Activated naive CD8-positive, alpha-beta T cell treated with anti-CD3 and anti-CD28 coated beads, Interleukin-2, amount 50 U/mL, for 24 hours (primary cell): ENCODE data around the gene DIO1.
A peak's percentile ranks its signal among the peaks of the same experiment; 100 is the strongest.

Source experiments
- ATAC-seq: fragments of 150-1000 bp; cut with Tn5 transposase; one replicate; pipeline ENCODE4 v1.10.0; 2021
- DNase-seq: peaks from one replicate; pipeline ENCODE4 v3.0.0; 2021
- H3K27ac Mint-ChIP-seq: one replicate; pipeline ENCODE4 v1.8.0; 2021; ENCODE audit warnings: mild to moderate bottlenecking, mixed read lengths
- H3K27me3 Mint-ChIP-seq: one replicate; pipeline ENCODE4 v1.8.0; 2021; ENCODE audit warnings: mixed read lengths
- H3K36me3 Mint-ChIP-seq: one replicate; pipeline ENCODE4 v1.8.0; 2021; ENCODE audit warnings: low read depth, mixed read lengths
- H3K4me1 Mint-ChIP-seq: one replicate; pipeline ENCODE4 v1.8.0; 2021; ENCODE audit warnings: mixed read lengths
- H3K4me3 Mint-ChIP-seq: one replicate; pipeline ENCODE4 v1.8.0; 2021; ENCODE audit warnings: mild to moderate bottlenecking, moderate library complexity, mixed read lengths
- H3K9me3 Mint-ChIP-seq: one replicate; pipeline ENCODE4 v1.8.0; 2021; ENCODE audit warnings: mixed read lengths

Gene DIO1

DNA sequence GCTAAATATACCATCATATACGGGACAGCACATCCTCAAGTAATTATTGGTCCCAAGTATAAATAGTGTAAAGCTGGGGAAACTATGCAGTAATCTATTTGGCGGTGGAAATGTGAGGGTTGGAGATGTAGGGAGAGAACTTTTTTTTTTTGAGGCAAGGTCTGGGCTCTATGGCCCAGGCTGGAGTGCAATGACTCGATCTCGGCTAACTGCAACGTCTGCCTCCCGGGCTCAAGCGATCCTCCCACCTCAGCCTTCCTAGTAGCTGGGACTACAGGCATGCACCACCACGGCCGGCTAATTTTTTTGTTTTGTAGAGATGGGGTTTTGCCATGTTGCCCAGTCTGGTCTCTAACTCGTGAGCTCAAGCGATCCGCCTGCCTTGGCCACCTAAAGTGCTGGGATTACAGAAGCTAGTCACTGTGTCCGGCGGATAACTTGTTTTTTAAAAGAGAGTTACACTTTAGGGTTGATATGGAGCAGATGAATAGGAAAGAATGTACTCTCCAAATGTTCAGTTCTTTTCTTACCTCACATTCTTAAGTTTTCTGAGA, 49.6 kb downstream of the DIO1 start:
- Mint-ChIP-seq H3K27ac (peak overlapping the region; percentile 52), H3K9me3 (no peaks in the 10 kb centered on the region), H3K36me3 (peaks cover 14% of the 10 kb centered on the region), H3K4me3 (peak overlapping the region; percentile 98), H3K27me3 (no peaks in the 10 kb centered on the region), H3K4me1 (peaks cover 50% of the 10 kb centered on the region)
- DNase-seq = no peak
- no peak for ATAC-seq

GRCh38 chr1:53944469-53945182, 50.6 kb downstream of the DIO1 start:
- peaks cover 48% of the 10 kb centered on the region for H3K4me1 Mint-ChIP-seq
- peak overlapping the region; percentile 94 for H3K27ac Mint-ChIP-seq
- no peaks in the 10 kb centered on the region for H3K27me3 Mint-ChIP-seq
- DNase-seq = peak; percentile 13
- no peaks in the 10 kb centered on the region for H3K9me3 Mint-ChIP-seq
- no peak for ATAC-seq
- H3K36me3 Mint-ChIP-seq = peaks cover 10% of the 10 kb centered on the region
- peak overlapping the region; percentile 98 for H3K4me3 Mint-ChIP-seq

- H3K36me3 Mint-ChIP-seq = peaks cover 10% of the 10 kb centered on the region
- ATAC-seq (no peak), DNase-seq (no peak)
- peak overlapping the region; percentile 94 for H3K27ac Mint-ChIP-seq
- peak overlapping the region; percentile 98 for H3K4me3 Mint-ChIP-seq
- H3K4me1 Mint-ChIP-seq = peaks cover 48% of the 10 kb centered on the region
- no peaks in the 10 kb centered on the region for H3K9me3 Mint-ChIP-seq
- H3K27me3 Mint-ChIP-seq = no peaks in the 10 kb centered on the region
Observed at GRCh38 chr1:53945183-53945432, 51.1 kb downstream of the DIO1 start.

DNA sequence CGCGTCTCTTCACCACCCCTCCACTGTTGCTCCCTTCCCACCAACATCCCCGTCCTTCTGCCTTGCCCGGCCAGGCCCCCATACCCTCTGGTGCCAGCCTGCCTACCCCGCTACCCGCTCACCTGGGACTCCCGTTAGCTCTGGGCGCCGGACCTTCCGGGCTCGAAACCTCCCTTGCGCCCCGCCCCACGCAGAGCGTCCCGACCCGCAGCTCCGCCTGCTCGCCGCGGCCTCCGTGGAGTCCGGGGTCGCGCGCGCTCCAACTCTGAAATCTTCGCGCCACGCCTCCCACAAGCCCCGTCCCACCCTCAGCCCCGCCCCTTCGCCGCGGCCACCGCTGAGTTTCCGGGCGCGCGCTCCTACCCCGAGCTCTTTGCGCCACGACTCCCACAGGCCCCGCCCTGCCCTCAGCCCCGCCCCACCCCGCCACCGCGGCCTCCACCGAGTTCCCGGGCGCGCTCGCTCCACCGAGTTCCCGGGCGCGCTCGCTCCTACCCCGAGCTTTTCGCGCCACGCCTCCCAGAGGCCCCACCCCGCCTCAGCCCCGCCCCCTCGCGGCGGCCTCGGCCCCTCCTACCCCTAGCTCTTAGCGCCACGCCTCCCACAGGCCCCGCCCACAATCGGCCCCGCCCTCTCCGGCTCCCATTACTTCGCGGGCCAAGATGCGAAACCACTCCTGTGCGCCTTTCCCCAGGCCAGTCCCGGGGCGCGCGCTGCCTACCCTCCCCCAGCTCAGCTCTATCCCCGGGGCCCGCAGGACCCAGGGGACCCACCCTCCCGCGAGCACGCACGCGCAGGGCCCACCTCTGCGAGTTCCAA, 51.7 kb downstream of the DIO1 start, which contains the start of gene IFT25:
Gene IFT25, minus strand, starts transcription at position 267 of the 819 bp plus-strand sequence. CDS start 5,617 bp downstream, outside the sequence.
- Mint-ChIP-seq H3K36me3 (peaks cover 8% of the 10 kb centered on the region), H3K4me3 (peak within 1 kb of the TSS; percentile 98), H3K27me3 (no peaks in the 10 kb centered on the region), H3K4me1 (peaks cover 47% of the 10 kb centered on the region), H3K9me3 (no peaks in the 10 kb centered on the region), H3K27ac (peak within 1 kb of the TSS; percentile 94)
- ATAC-seq (peak; percentile 90), DNase-seq (peak; percentile 99)

GRCh38 chr1:53946252-53947171, 52.5 kb downstream of the DIO1 start, which contains the start of gene LRRC42:
Gene LRRC42 (plus strand): TSS chr1:53946350. CDS start chr1:53952000, 5,650 bp downstream.
- Mint-ChIP-seq H3K9me3 (no peaks in the 10 kb centered on the region), H3K36me3 (peaks cover 8% of the 10 kb centered on the region), H3K4me3 (peak within 1 kb of the TSS; percentile 98), H3K27ac (peak within 1 kb of the TSS; percentile 94), H3K27me3 (no peaks in the 10 kb centered on the region), H3K4me1 (peaks cover 47% of the 10 kb centered on the region)
- peak; percentile 65 for ATAC-seq
- DNase-seq = no peak

DNA sequence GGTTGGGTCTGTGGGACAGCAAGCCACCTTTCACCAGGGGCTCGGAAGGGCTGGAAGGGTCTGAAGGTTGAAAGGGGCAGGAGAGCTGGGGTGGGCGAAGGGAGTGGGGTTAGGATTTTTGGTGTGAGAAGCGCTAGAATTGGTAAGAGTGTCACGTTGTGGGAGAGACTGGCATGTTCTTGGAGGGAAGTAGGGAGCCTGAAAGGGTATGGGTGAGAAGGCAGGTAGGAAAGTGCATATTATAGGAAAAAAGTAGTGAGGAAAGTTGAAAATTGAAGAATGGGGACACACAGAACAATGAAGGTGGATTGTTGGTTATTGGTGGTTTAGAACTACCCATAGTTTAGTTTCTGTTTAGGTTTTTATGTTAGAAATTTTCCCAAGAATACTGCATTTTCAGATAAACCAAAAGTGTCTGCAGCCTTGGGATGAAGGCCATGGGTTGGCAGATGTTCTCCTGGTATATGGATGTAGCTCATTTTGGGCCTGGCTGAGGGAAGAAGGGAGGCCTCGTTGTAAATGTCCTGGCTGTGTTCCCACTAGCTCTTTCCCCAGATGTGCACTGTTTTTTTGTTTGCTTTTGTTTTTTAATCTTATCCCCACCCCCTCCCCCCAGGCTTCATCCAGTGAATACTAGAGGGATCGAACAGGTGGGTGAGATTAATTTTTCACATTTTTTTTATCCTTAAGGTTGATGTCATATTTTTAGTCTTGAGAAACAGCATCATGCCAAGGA, 53.4 kb downstream of the DIO1 start:
- no peak for ATAC-seq
- H3K4me3 Mint-ChIP-seq = peak overlapping the region; percentile 75
- peak overlapping the region; percentile 36 for H3K27ac Mint-ChIP-seq
- no peaks in the 10 kb centered on the region for H3K27me3 Mint-ChIP-seq
- DNase-seq = no peak
- no peaks in the 10 kb centered on the region for H3K9me3 Mint-ChIP-seq
- peaks cover 11% of the 10 kb centered on the region for H3K36me3 Mint-ChIP-seq
- peaks cover 45% of the 10 kb centered on the region for H3K4me1 Mint-ChIP-seq

DNA sequence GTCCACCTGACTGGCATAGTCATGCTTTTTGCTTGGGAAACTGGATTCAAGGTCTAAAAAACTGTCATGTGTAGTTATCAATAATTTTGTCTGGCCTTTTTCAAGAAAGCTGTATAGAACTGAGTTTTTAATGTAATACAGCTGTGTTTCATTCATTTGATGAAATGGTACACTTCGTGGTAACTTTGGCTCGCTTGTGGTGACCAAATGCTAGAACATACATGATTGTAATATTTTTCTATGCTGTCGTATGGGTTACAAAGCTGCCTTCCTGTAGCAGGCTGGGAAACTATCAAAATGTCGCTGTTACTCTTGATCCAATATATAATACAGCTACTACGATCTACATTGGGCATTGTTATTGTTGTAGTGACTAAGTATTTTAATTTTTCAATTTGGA, 54.3 kb downstream of the DIO1 start:
- ATAC-seq (no peak), DNase-seq (no peak)
- Mint-ChIP-seq H3K27me3 (no peaks in the 10 kb centered on the region), H3K27ac (no peak overlapping the region), H3K36me3 (peaks cover 17% of the 10 kb centered on the region), H3K4me3 (peak overlapping the region; percentile 75), H3K4me1 (peaks cover 36% of the 10 kb centered on the region), H3K9me3 (no peaks in the 10 kb centered on the region)

DNA sequence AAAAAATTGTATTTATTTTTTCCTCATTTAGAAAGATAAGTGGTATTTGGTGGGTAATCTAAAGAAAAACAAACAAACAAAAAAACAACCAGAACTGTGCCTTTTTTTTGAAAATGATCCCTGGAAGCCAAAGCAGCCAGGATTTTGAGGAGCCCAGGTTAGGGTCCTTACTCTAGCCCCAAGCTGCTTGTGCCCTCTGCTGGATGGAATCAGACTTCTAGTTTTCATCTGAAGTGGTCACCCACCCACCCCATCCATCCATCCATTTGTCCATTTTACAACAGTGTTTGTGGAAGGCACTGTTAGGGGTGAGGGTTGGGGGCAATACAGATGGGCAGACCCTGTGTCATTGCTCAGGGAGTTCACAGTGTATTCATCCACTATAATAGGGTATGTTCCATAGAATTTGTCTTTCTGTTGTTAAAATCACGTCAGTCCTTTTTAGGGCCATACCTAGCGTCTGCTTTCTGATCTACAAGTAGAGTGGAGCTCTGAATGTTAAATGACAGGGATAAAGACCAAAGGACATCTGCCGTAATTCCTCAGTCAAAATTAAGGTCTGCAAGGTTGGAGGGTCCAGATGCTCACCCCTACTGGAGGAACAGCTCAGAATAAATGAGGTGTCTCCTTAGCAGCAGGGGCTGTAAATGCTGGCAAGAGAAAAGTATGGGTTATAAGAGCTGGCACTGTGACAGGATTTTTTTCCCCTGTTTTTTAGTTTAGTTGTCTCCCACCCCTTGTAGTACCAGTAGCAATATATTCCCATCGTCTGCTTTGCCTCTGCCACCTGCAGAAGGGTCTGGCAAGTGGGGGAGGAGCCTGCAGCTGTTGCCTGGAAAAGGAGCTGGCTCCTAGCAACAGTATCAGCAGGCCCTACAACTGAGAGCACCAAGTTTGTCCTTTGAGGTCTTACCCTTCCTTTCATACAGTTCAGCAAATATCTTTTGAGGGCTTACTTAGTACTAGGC, 55.3 kb downstream of the DIO1 start:
- H3K36me3 Mint-ChIP-seq = peaks cover 15% of the 10 kb centered on the region
- no peak for ATAC-seq
- peak; percentile 22 for DNase-seq
- H3K4me3 Mint-ChIP-seq = no peak overlapping the region
- H3K27ac Mint-ChIP-seq = no peak overlapping the region
- H3K27me3 Mint-ChIP-seq = no peaks in the 10 kb centered on the region
- H3K9me3 Mint-ChIP-seq = no peaks in the 10 kb centered on the region
- peaks cover 25% of the 10 kb centered on the region for H3K4me1 Mint-ChIP-seq

DNA sequence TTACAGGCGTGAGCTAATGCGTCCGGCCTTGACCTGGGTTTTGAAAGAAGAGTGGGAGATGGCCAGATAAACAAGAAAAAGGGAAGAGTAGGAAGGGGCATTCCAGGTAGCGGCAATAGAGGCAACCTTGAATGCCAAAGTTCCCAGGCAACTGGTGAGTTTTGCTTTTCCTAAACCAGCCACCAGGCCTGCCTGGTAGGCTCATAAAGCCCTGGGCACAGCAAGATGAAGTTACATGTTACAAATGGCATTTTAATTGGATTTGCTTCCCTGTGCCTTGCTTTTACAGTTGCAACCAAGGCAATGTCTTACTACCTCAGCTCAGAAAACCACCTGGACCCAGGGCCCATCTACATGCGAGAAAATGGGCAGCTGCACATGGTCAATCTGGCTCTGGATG, 57.7 kb downstream of the DIO1 start:
- Mint-ChIP-seq H3K36me3 (peaks cover 12% of the 10 kb centered on the region), H3K9me3 (no peaks in the 10 kb centered on the region), H3K4me1 (peaks cover 17% of the 10 kb centered on the region), H3K27ac (no peak overlapping the region), H3K27me3 (no peaks in the 10 kb centered on the region), H3K4me3 (no peak overlapping the region)
- ATAC-seq (no peak), DNase-seq (no peak)

- H3K4me3 Mint-ChIP-seq = no peak overlapping the region
Observed at GRCh38 chr1:53954128-53954527, 60.1 kb downstream of the DIO1 start.

DNA sequence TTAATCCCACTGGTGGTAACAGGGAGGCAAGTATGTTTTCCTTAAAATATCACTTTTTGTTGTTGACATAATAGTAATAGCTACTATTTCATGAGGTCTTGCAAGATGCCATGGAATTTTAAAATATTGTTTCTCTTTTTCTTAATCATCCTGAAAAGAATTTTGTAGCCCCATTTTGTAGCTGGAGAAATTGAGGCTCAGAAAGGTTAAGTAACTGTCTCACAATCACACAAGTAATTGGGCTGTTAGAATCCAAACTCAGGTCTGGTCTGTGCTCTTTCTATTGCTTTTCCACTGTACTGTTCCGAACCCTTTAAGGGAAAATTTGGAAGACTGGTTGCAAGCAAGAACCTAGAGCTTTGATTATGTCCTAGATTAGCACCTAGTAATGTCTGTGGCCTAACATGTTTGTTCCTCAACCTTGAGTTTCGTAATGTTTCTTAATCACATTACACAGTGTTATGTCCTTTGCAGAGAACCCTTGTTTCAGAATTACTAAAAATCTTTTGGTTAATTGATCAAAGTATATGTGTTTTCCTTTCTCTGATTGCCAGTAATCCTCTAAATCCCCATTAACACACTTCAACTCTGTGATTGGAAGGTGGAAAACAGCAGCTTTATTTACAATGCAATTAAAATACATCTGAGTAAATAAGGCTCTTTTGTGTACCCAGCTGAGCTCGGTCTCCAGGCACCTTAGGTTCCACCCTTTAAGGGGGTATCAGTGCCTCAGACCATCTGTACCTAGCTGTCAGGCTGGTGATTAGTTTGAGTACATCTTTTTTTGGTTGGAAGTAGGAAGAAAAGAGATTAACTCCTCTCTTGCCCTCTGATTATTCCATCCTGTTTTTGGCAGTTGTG, 62.6 kb downstream of the DIO1 start:
- peak overlapping the region; percentile 50 for H3K27ac Mint-ChIP-seq
- peaks cover 27% of the 10 kb centered on the region for H3K36me3 Mint-ChIP-seq
- DNase-seq = no peak
- no peaks in the 10 kb centered on the region for H3K9me3 Mint-ChIP-seq
- peaks cover 5% of the 10 kb centered on the region for H3K4me1 Mint-ChIP-seq
- no peaks in the 10 kb centered on the region for H3K27me3 Mint-ChIP-seq
- H3K4me3 Mint-ChIP-seq = no peak overlapping the region
- no peak for ATAC-seq

More at GRCh38 chr1:53954128-53954527, 60.1 kb downstream of the DIO1 start:
- H3K27ac Mint-ChIP-seq = no peak overlapping the region
- H3K36me3 Mint-ChIP-seq = peaks cover 20% of the 10 kb centered on the region
- H3K27me3 Mint-ChIP-seq = no peaks in the 10 kb centered on the region
- peaks cover 5% of the 10 kb centered on the region for H3K4me1 Mint-ChIP-seq
- DNase-seq (no peak), ATAC-seq (no peak)
- H3K9me3 Mint-ChIP-seq = no peaks in the 10 kb centered on the region

- Mint-ChIP-seq H3K4me3 (no peak overlapping the region), H3K36me3 (peaks cover 31% of the 10 kb centered on the region), H3K4me1 (peaks cover 5% of the 10 kb centered on the region), H3K27ac (peak overlapping the region; percentile 50), H3K9me3 (no peaks in the 10 kb centered on the region), H3K27me3 (no peaks in the 10 kb centered on the region)
- ATAC-seq (no peak), DNase-seq (no peak)
Observed at GRCh38 chr1:53957194-53957818, 63.3 kb downstream of the DIO1 start.
